GM10847 (cell line): ENCODE measurements around the gene DNAJC13.

Experiments
- POLR2A ChIP-seq: IDR thresholded peaks from 2 replicates; pipeline ENCODE4 v1.6.1; 2011; ENCODE audit not compliant: insufficient read length; ENCODE audit errors: extremely low read depth

DNAJC13 gene

DNA sequence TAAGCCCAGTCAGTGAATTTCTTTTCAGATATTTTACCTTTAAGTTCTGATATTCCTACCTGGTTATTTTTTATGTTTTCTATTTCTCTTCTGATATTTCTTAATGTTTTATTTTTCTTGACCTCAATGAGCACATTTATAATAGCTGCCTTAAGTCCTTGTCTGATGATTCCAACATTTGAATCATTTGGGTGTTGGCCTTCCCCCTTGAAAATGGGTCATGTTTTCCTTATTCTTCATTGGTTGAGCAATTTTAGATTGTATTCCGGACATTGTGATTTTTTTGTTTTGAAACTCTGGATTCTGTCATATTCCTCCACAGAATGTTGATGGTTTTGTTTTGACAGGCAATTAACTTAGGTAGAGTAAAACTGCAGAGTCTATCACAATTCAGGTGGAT is 170.1 kb downstream of the DNAJC13 start:
- TF ChIP-seq POLR2A = no peak
